ENCODE results near the gene PDE2A. TPM values are rescaled to one million over a fixed set of nuclear protein-coding genes. Genes with fewer than 3 reads are reported as not detected.

PDE2A gene
- total RNA-seq, 4 donors from 2014 or later: 26.1 to 34.1 (median 30.6) TPM

- intact Hi-C loops (cut with DNase I; ENCODE audit: low total_unique reads): loop anchor here (2.0 to 10.0 kb wide), 2 partner anchors 55 to 167 kb away; no protein-coding TSS in a partner anchor
- WGBS, 2 donors: 41 to 42% methylated on average over 12 of the region's 12 CpGs
- TF ChIP-seq POLR2A (IDR thresholded peaks at IDR 0.05) (no peak), CTCF (IDR thresholded peaks at IDR 0.05) (no peak)
- DNase-seq (ENCODE audit: low spot score in 2 of 2): no peak
- peak overlapping the region; percentile 32 for H3K4me3 ChIP-seq (ENCODE audit: low read depth, poor library complexity, severe bottlenecking)
Measured at GRCh38 chr11:72641522-72642042, 32.6 kb downstream of the PDE2A start.

GRCh38 chr11:72639502-72640375 lies 34.5 kb downstream of the PDE2A start:
- intact Hi-C loops (cut with DNase I; ENCODE audit: low total_unique reads): loop anchor here (10.0 kb wide), 1 partner anchor 165 kb away; no protein-coding TSS in a partner anchor
- no peak for DNase-seq (ENCODE audit: low spot score in 2 of 2)
- H3K4me3 ChIP-seq (ENCODE audit: low read depth, poor library complexity, severe bottlenecking): peak overlapping the region; percentile 4
- TF ChIP-seq CTCF (IDR thresholded peaks at IDR 0.05) (no peak), POLR2A (IDR thresholded peaks at IDR 0.05) (no peak)
- WGBS, 2 donors: 68 to 81% methylated on average over 23 of the region's 23 CpGs

GRCh38 chr11:72637926-72638325 lies 36.3 kb downstream of the PDE2A start:
- DNase-seq (ENCODE audit: low spot score in 2 of 2): no peak
- H3K4me3 ChIP-seq (ENCODE audit: low read depth, poor library complexity, severe bottlenecking): no peak overlapping the region
- TF ChIP-seq CTCF (IDR thresholded peaks at IDR 0.05): no peak
- no peak for TF ChIP-seq POLR2A (IDR thresholded peaks at IDR 0.05)
- 53 to 62% methylated on average over 8 of the region's 8 CpGs for WGBS, 2 donors
- intact Hi-C loops (cut with DNase I; ENCODE audit: low total_unique reads): no loop called here

GRCh38 chr11:72637198-72637597 lies 37.0 kb downstream of the PDE2A start:
- no peak overlapping the region for H3K4me3 ChIP-seq (ENCODE audit: low read depth, poor library complexity, severe bottlenecking)
- intact Hi-C loops (cut with DNase I; ENCODE audit: low total_unique reads): no loop called here
- 88 to 89% methylated on average over 2 of the region's 2 CpGs for WGBS, 2 donors
- TF ChIP-seq POLR2A (IDR thresholded peaks at IDR 0.05) (no peak), CTCF (IDR thresholded peaks at IDR 0.05) (no peak)
- no peak for DNase-seq (ENCODE audit: low spot score in 2 of 2)

GRCh38 chr11:72636376-72636775 lies 37.8 kb downstream of the PDE2A start:
- no peak overlapping the region for H3K4me3 ChIP-seq (ENCODE audit: low read depth, poor library complexity, severe bottlenecking)
- TF ChIP-seq POLR2A (IDR thresholded peaks at IDR 0.05) (no peak), CTCF (IDR thresholded peaks at IDR 0.05) (no peak)
- 64 to 73% methylated on average over 3 of the region's 3 CpGs for WGBS, 2 donors
- intact Hi-C loops (cut with DNase I; ENCODE audit: low total_unique reads): no loop called here
- DNase-seq (ENCODE audit: low spot score in 2 of 2): no peak

All from lower leg skin (tissue), 4 donors.